ENCODE data around the gene C2CD3. TPM values are rescaled to one million over a fixed set of nuclear protein-coding genes. Genes with fewer than 3 reads are reported as not detected.

Gene C2CD3
- total RNA-seq, 1 donor from 2014 or later, result 36.8 TPM

GRCh38 chr11:74159642-74160041 lies 11.2 kb downstream of the C2CD3 start:
- no peak overlapping the region for H3K27ac Mint-ChIP-seq
- no peaks in the 10 kb centered on the region for H3K27me3 Mint-ChIP-seq
- peaks cover 4% of the 10 kb centered on the region for H3K4me1 Mint-ChIP-seq (ENCODE audit: unreplicated experiment)
- DNase-seq (ENCODE audit: extremely low spot score, unreplicated experiment), result no peak
- no peaks in the 10 kb centered on the region for H3K9me3 Mint-ChIP-seq
- no peak overlapping the region for H3K4me3 Mint-ChIP-seq
- peaks cover 41% of the 10 kb centered on the region for H3K36me3 Mint-ChIP-seq
- no peak for TF ChIP-seq CTCF (conservative IDR thresholded peaks at IDR 0.05)

- Mint-ChIP-seq H3K4me1 (ENCODE audit: unreplicated experiment) (no peaks in the 10 kb centered on the region), H3K9me3 (no peaks in the 10 kb centered on the region), H3K36me3 (peaks cover 40% of the 10 kb centered on the region)
These were observed 13.6 kb downstream of the C2CD3 start for GRCh38 chr11:74157169-74157568.

GRCh38 chr11:74154620-74155281 lies 16.1 kb downstream of the C2CD3 start:
- no peak overlapping the region for H3K4me3 Mint-ChIP-seq
- DNase-seq (ENCODE audit: extremely low spot score, unreplicated experiment), result no peak

More at GRCh38 chr11:74157169-74157568, 13.6 kb downstream of the C2CD3 start:
- no peaks in the 10 kb centered on the region for H3K27me3 Mint-ChIP-seq
- DNase-seq (ENCODE audit: extremely low spot score, unreplicated experiment), result no peak
- no peak overlapping the region for H3K4me3 Mint-ChIP-seq
- no peak for TF ChIP-seq CTCF (conservative IDR thresholded peaks at IDR 0.05)
- H3K27ac Mint-ChIP-seq, result no peak overlapping the region

GRCh38 chr11:74153224-74153623 lies 17.6 kb downstream of the C2CD3 start:
- TF ChIP-seq CTCF (conservative IDR thresholded peaks at IDR 0.05), result no peak
- no peak for DNase-seq (ENCODE audit: extremely low spot score, unreplicated experiment)
- no peak overlapping the region for H3K27ac Mint-ChIP-seq
- H3K4me3 Mint-ChIP-seq, result no peak overlapping the region
- no peaks in the 10 kb centered on the region for H3K9me3 Mint-ChIP-seq
- peaks cover 30% of the 10 kb centered on the region for H3K36me3 Mint-ChIP-seq
- H3K4me1 Mint-ChIP-seq (ENCODE audit: unreplicated experiment), result no peaks in the 10 kb centered on the region
- no peaks in the 10 kb centered on the region for H3K27me3 Mint-ChIP-seq

More at GRCh38 chr11:74154620-74155281, 16.1 kb downstream of the C2CD3 start:
- no peaks in the 10 kb centered on the region for H3K27me3 Mint-ChIP-seq
- no peak for TF ChIP-seq CTCF (conservative IDR thresholded peaks at IDR 0.05)
- H3K9me3 Mint-ChIP-seq, result no peaks in the 10 kb centered on the region
- H3K27ac Mint-ChIP-seq, result no peak overlapping the region
- H3K36me3 Mint-ChIP-seq, result peaks cover 33% of the 10 kb centered on the region
- H3K4me1 Mint-ChIP-seq (ENCODE audit: unreplicated experiment), result no peaks in the 10 kb centered on the region

GRCh38 chr11:74147199-74147929 lies 23.4 kb downstream of the C2CD3 start:
- peak overlapping the region; percentile 44 for H3K27ac Mint-ChIP-seq
- H3K9me3 Mint-ChIP-seq, result no peaks in the 10 kb centered on the region
- H3K27me3 Mint-ChIP-seq, result no peaks in the 10 kb centered on the region
- no peaks in the 10 kb centered on the region for H3K4me1 Mint-ChIP-seq (ENCODE audit: unreplicated experiment)
- TF ChIP-seq CTCF (conservative IDR thresholded peaks at IDR 0.05), result no peak
- peaks cover 17% of the 10 kb centered on the region for H3K36me3 Mint-ChIP-seq
- no peak overlapping the region for H3K4me3 Mint-ChIP-seq
- DNase-seq (ENCODE audit: extremely low spot score, unreplicated experiment), result no peak
